EH (cell line): ENCODE measurements around the gene PRKAR2A.
A peak's percentile ranks its signal among the peaks of the same experiment; 100 is the strongest.
"Not testable (repeated sequence)": the region's sequence is repeated elsewhere in the genome, so short reads cannot be mapped to it uniquely, and the experiment has no call there.

ENCODE experiments used
- DNase-seq: peaks from one replicate; pipeline ENCODE4 v3.0.0-alpha.2; 2015; ENCODE audit warnings: low read depth

PRKAR2A gene

DNA sequence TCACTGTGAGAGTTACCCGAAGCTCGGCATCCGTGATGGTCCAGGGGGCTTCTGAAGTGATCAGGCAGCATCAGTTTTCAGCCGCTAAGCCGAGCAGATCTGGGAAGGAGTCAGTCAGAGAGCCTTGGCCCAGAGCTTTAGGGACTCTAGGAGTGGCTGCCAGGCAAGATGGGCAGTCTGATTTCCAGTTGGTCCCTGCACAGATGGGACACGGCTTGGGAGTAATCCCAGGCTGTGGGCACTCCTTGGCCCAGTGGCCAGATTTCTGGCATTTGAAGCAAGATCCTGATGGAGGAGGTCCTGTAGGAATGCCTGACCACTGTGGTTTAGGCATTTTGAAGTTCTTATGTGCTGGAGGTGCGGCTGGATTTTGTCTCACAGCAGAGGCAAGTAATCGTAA, 120.2 kb downstream of the PRKAR2A start:
- no peak for DNase-seq

DNA sequence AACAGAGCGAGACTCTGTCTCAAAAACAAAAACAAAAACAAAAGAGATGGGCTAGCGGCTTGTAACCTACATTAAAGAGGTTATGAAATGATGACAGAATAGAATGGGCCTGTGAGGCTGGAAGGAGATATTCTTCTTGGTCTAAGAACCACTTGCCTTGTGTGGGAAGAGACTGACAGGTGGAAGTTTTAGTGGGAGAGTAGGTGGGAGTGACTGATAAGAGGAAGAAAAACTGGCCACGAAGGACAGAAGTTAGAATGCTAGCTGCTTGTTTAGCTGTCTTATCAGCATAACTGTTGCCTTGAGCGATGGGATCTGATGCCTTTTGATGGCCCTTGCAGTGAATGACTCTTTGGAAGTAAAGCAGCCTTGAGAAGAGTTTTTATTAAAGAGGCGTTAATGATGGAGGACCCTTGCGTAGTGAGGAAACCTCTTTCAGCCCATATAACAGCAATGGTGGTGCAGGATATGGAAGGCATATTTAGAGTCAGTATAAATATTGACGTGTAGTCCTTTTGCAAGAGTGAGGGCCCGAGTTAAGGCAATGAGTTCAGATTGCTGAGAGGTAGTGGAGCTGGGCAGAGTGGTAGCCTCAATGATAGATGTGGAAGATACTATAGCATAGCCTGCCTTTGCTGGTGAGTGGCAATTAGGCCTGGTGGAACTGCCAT, 122.4 kb downstream of the PRKAR2A start:
- not testable (repeated sequence) for DNase-seq

DNA sequence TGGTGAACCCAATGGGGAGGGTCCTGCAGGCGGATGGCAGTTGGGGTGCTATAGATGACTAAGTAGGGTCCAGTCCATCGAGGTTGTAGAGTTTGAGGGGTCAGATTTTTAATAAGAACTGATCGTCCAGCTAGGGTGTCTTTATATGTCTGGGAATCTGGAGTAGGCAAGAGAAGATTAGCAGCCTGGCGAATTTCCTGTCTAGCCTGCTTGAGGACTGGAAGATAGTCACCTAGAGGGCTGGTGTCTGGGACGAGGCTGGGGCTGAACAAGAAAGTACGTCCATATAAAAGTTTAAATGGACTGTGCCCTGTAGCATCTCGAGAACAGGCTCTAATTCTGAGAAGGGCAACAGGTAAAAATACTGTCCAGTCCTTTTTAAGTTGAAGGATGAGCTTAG, 123.9 kb downstream of the PRKAR2A start:
- DNase-seq = no peak

DNA sequence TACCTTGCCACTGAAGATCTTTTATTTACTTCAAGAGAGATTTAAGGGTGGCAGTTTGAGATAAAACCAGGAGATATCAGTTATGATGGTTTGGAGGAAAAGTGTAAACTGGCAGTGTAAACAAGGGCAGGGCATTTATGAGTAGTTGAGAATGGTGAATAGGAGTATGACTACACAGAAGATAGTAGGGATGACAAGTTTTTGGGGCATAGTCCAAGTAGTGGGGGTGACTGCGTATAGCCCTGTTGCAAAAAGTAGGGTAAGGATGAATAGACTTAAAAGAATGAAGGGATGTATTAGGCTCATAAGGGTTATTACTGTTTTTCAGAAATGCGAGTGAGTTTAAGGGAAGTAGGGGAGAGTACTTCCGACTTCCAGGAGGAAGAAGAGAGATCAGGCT, 124.4 kb downstream of the PRKAR2A start:
- DNase-seq = not testable (repeated sequence)

DNA sequence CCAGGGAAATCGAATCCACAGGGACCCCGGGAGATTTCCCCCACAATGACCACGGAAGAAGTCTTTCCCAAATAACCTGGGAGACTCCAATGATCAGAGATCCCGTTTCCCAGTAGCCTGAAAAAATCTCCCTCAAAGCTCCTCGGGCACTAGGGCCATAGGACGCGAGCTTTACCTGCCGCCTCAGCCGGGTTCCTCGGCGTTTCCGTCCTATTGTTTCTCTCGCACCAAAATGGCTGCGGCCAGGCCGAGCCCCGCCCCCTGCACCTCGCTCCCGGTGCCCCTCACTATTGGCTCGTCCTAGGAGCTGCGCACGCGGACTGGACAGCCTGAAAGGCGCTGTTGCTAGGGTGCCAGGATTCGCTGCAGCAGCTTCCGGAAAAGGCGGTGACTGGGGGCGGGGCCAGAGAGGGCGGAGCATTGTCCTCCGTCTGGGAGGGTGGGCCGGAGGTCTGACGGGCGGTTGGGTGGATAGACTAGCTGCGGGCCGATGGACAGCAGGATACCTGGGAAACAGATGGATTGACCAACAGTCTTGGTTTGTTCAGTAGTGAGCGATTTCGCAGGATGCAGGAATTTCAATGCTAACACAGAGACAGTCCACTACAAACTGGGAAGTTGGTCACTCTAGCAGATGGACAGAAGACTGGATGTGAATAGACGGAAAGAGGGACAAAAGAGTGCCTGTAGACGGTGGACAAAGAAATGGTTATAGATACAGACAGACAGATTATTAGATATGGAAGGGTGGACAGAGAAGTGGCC, 130.5 kb downstream of the PRKAR2A start, which contains the start of gene IP6K2:
Gene IP6K2, minus strand, starts transcription at position 240 of the 765 bp plus-strand sequence. CDS start 21,930 bp downstream, outside the sequence.
- peak; percentile 98 for DNase-seq

DNA sequence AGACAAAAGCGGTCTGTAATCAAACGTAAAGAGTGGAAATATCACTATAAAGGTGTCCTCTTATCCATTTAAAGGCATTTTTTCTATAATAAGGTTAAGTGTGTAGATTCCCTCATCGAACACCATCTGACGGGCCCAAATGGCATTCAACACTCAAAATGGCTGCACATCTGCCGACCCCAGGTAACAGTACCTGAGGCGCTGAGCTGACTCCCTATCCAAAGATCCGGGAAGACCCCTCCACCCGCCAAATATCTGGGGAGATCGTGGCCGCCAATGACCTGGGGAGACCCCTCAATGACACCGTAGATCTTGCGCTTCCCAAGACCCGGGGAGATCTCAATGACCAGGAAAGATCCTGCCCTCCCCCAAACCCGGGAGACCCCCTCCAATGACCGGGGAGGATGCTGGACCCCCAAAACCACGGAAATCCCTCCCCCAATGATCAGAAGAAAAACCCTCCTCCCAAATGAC, 131.1 kb downstream of the PRKAR2A start:
- no peak for DNase-seq

DNA sequence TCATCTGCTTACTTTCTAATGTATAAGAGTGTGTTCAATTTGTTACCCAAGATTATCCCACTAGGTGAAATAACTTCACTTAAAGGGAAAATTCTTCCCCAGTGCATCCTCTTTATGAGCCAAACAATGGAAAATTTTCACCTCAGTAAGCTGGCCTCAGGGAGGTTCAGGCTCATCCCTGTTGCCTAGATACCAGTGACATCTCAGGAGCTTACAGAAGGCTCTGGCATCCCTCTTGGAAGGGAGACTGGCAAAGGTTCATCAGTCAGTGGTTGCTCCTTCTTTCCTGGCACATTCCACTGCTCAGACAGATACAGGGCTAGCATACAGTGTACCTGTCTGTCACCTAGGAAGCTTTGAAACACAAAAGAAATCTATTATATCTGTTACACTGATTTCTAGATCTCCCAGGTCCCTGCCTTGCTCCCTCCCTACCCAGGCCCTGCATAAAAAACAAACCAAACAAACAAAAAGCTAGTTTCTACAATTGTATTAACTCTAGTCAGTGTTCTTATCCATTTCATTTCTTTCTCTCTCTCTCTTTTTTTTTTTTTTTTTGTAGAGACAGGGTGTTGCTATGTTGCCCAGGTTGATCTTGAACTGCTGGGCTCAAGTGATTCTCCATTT, 132.4 kb downstream of the PRKAR2A start:
- DNase-seq = peak; percentile 75

DNA sequence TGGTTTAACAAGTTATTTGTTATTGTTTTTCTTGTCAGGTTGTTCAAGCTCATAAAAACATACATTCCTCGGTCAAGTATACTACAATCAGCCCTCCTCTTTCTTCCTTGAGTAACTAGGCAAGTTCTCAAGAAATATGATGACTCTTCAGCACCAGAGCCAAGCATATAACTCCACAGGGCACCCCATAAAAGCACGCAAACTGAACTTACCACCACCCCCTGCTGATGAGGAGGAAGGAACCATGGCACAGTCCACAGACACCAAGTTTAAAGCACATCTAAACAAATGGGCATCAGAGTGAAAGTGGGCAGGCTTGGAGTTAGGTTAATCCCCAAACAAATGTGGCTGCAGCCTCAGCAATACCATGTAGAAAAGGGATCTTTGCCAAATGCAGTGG, 135.9 kb downstream of the PRKAR2A start:
- DNase-seq = peak; percentile 19

DNA sequence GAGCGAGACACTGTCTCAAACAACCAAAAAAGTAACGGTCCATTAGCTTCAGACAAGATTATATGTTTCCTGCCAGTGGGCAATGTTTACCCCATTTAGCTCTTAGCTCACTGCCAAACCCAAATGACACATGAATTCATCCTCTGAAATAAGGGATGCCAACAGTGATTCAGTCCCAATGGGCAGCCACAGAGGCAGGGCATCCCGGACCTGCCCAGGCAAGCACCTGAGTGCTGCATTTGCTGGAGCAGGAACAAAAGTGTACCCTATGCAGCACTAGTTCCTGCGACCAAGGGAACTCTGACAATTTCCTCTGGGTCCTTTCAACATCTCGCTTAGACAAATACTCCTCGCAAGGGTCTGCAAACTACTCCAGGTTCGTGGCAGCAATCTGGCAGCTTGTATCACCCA, 138.6 kb downstream of the PRKAR2A start:
- no peak for DNase-seq

DNA sequence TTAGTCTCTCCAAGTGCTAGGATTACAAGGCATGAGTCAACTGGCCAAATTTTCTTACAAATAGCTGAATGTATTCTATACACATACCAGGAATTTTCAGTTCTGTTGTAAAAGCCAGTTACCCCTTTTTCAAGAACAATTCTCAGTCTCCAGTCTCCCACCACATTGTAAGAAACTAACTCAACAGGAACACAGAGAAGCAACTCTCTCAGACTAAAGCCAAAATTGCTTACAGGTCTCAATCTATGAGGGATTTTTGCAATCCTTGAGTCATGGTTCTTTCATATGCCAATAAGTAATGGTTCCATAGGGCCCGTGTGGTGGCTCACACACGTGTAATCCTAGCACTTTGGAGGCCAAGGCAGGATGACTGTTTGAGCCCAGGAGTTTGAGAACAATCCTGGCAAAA, 139.2 kb downstream of the PRKAR2A start:
- peak; percentile 55 for DNase-seq

DNA sequence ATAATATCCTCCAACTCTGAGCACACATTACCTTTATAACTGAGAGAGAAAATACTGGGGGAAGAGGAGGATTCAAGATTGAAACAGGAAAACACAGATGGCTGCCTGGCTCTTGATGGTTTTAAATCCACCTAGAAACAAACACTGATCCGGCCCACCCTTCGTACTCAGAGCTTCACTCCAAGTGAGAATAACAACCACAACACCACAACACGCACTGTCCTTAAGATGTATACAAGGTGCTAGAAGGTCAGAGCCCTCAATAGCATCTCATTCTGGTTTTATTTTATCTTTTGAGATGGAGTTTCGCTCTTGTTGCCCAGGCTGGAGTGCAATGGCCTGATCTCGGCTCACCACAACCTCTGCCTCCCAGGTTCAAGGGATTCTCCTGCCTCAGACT, 140.5 kb downstream of the PRKAR2A start:
- no peak for DNase-seq

DNA sequence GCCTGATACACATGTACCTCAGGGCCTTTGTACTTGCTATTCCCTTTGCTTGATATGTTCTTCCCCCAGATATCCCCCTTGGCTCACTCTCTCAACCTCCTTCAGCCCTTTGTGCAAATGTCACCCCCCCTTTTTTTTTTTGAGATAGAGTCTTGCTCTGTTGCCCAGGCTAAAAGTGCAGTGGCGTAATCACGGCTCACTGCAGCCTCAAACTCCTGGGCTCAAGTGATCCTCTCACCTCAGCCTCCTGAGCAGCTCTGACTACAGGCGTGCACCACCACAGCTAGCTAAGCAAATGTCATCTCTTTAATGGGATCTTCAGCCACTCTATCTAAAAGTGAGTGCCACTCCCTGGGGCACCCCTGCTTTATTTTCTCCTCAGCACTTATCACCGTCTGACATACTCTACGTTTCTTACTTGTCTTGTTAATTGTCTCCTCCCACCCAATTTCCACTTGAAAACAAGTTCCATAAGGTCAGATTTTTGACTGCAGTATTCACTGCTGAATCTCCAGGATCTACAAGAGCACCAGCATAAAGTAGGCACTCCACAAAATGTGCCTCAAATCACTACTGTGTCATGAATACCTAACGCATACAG, 145.3 kb downstream of the PRKAR2A start:
- no peak for DNase-seq

DNA sequence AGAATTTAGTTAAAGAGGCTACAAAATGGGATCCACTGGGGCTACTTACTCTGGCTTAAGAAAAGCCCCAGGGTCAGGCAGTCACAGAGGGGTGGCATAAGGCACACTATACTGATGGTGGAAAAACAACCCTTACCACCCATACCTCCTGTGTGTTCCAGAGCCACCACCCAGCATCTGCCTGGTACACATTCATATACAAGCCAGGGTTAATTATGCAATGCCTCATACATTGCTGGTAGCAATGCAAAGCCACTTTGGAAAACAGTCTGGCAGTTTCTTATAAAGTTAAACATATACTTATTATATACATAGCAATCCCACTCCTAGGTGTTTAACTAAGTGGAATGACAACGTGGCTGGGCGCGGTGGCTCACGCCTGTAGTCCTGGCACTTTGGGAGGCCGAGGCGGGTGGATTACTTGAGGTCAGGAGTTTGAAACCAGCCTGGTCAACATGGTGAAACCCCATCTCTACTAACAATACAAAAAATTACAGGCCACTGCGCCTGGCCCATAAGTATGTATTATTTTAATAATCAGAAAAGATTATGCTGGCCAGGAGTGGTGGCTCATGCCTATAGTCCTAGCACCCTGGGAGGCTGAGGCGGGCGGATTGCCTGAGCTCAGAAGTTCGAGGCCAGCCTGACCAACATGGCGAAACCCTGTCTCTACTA, 146.8 kb downstream of the PRKAR2A start:
- no peak for DNase-seq

DNA sequence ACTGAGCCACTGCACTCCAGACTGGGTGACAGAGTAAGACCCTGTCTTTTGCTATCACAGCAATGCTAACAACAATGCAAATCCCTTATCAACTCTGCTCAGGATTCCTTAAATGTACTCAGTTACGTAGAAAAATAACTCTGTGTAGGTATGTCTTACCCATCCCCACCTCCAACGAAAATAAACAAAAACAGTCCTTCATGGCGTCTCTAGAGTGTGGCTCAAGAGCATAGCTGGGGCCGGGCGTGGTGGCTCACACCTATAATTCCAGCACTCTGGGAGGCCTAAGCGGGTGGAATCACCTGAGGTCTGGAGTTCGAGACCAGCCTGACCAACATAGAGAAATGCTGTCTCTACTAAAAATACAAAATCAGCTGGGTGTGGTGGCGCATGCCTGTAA, 148.8 kb downstream of the PRKAR2A start:
- no peak for DNase-seq

DNA sequence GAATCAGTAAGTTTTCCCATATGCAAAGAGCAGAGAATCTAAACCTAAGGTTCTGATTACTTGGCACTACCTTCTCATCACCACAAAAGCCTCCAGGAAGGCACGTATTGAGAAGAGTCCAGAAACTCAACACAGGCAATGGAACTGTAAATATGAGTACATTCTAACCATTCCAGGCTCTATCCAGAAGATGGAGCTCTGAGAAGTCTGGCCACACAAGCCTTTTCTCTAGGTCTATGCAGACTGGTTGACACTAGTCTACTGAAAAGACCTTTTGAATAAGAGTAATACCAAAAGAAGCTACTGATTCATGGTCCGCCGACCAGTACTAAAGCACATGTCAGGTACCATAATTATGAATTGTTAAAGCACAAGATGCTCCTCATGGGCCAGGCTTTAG, 149.7 kb downstream of the PRKAR2A start:
- no peak for DNase-seq

DNA sequence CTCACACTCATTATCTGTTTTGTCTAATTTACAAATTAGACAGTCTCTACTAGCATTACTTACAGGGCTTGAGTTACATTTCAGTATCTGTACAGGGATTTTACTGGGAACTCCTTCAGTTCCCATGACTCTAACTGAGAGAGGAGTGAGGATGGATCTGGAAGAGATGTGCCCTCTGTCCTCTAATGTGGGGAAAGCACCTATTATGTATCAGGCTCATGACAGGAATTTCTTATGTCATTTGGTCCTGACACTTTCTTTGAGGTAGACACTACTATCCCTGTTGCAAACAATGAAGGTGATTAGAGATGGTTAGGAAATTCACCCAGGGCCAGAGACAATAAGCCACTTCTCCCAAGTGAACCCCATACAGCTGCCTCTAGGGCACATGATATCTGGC, 151.1 kb downstream of the PRKAR2A start:
- DNase-seq = no peak
